ENCODE data around the gene STAT4.

STAT4 gene

GRCh38 chr2:191053256-191053655 is 97.5 kb downstream of the STAT4 start:
- Histone ChIP-seq H3F3A (ENCODE audit: insufficient read depth, low read length) (no peaks in the 10 kb centered on the region), H3K9ac (ENCODE audit: low read length) (no peak overlapping the region), H3K27me3 (replicated peaks; ENCODE audit: insufficient read depth, low read length) (no peaks in the 10 kb centered on the region), H3K27ac (ENCODE audit: low read length) (no peak overlapping the region), H3K4me1 (ENCODE audit: low read length) (peaks cover 12% of the 10 kb centered on the region), H3K4me2 (ENCODE audit: low read depth, low read length) (no peak overlapping the region), H3K9me3 (replicated peaks; ENCODE audit: insufficient read depth, low read length) (no peaks in the 10 kb centered on the region), H4K20me1 (ENCODE audit: insufficient read depth, low read length) (no peaks in the 10 kb centered on the region), H3K79me2 (ENCODE audit: low read length) (no peaks in the 10 kb centered on the region), H2AFZ (ENCODE audit: low read length) (no peak overlapping the region), H3K4me3 (ENCODE audit: low read length) (no peak overlapping the region), H3K36me3 (replicated peaks; ENCODE audit: insufficient read depth, low read length) (no peaks in the 10 kb centered on the region), H3K9me2 (replicated peaks; ENCODE audit: insufficient read depth, low read length) (no peaks in the 10 kb centered on the region)
- TF ChIP-seq EZH2phosphoT487 (IDR thresholded peaks at IDR 0.05; ENCODE audit: low read length) (no peak), EZH2 (optimal IDR thresholded peaks at IDR 0.05; ENCODE audit: low read depth, low read length) (no peak)
- TF ChIP-seq, protein P1, sequence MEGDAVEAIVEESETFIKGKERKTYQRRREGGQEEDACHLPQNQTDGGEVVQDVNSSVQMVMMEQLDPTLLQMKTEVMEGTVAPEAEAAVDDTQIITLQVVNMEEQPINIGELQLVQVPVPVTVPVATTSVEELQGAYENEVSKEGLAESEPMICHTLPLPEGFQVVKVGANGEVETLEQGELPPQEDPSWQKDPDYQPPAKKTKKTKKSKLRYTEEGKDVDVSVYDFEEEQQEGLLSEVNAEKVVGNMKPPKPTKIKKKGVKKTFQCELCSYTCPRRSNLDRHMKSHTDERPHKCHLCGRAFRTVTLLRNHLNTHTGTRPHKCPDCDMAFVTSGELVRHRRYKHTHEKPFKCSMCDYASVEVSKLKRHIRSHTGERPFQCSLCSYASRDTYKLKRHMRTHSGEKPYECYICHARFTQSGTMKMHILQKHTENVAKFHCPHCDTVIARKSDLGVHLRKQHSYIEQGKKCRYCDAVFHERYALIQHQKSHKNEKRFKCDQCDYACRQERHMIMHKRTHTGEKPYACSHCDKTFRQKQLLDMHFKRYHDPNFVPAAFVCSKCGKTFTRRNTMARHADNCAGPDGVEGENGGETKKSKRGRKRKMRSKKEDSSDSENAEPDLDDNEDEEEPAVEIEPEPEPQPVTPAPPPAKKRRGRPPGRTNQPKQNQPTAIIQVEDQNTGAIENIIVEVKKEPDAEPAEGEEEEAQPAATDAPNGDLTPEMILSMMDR (IDR thresholded peaks at IDR 0.05; ENCODE audit: low read length): no peak
- no peak for DNase-seq

DNA sequence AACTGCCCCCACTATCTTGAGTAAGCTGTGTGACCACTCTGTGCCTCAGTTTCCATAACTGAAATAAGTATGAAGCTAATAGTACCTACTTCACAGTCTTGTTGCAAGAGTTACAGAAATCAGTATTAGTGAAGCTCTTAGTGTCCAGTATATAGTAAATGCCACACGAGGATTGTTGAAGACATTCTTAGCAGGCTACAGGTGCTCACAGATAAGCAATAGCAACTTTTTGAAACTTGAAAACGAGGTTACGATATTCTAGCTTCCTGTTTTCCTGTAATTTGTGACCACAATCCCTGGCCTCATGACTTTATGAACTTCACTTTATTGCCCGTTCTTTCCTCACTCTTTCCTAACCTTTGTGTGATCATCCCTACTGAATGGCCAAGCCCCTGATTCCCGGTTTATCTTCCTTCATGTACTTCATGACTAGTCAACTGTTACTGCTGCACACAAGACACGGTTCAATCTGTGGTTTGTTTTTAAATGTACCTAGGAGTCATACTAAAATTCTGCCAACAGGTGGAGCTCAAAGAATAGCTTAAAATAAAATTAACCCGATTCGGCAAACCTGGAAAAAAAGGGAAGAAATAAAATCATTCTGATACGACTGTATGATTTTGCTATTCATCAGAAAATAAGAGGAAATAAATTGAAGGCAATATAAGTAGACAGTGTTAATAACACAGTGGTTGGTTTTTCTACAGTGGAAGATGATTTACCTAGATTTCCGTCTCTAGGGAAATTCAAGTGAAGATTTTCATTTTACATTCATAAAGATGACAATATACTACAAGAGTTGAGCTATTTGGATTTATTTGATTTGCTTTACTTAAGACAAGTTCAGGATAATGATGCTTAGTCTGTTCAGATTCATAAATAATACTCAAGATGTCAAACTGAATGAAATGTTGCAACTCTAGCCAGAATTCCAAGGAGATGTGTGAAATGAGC is 98.7 kb downstream of the STAT4 start:
- H2AFZ ChIP-seq (ENCODE audit: low read length): peak overlapping the region; percentile 80
- no peaks in the 10 kb centered on the region for H3F3A ChIP-seq (ENCODE audit: insufficient read depth, low read length)
- H3K4me3 ChIP-seq (ENCODE audit: low read length): peak overlapping the region; percentile 37
- H3K79me2 ChIP-seq (ENCODE audit: low read length): no peaks in the 10 kb centered on the region
- no peaks in the 10 kb centered on the region for H3K27me3 ChIP-seq (replicated peaks; ENCODE audit: insufficient read depth, low read length)
- no peaks in the 10 kb centered on the region for H3K9me3 ChIP-seq (replicated peaks; ENCODE audit: insufficient read depth, low read length)
- H3K36me3 ChIP-seq (replicated peaks; ENCODE audit: insufficient read depth, low read length): no peaks in the 10 kb centered on the region
- no peaks in the 10 kb centered on the region for H4K20me1 ChIP-seq (ENCODE audit: insufficient read depth, low read length)
- DNase-seq: peak; percentile 57
- H3K4me2 ChIP-seq (ENCODE audit: low read depth, low read length): peak overlapping the region; percentile 56
- peak overlapping the region; percentile 14; the same call in 1 of the 2 replicates for H3K9ac ChIP-seq (ENCODE audit: low read length)
- TF ChIP-seq EZH2phosphoT487 (IDR thresholded peaks at IDR 0.05; ENCODE audit: low read length): no peak
- TF ChIP-seq, protein P1 (IDR thresholded peaks at IDR 0.05; ENCODE audit: low read length): peak; percentile 69
- H3K4me1 ChIP-seq (ENCODE audit: low read length): peaks cover 12% of the 10 kb centered on the region
- no peaks in the 10 kb centered on the region for H3K9me2 ChIP-seq (replicated peaks; ENCODE audit: insufficient read depth, low read length)
- H3K27ac ChIP-seq (ENCODE audit: low read length): no peak overlapping the region

GRCh38 chr2:191051177-191051576 is 99.6 kb downstream of the STAT4 start:
- Histone ChIP-seq H3K4me1 (ENCODE audit: low read length) (peaks cover 12% of the 10 kb centered on the region), H2AFZ (ENCODE audit: low read length) (no peak overlapping the region), H3K27ac (ENCODE audit: low read length) (no peak overlapping the region), H3K27me3 (replicated peaks; ENCODE audit: insufficient read depth, low read length) (no peaks in the 10 kb centered on the region), H3K79me2 (ENCODE audit: low read length) (no peaks in the 10 kb centered on the region), H3K9me3 (replicated peaks; ENCODE audit: insufficient read depth, low read length) (no peaks in the 10 kb centered on the region), H3F3A (ENCODE audit: insufficient read depth, low read length) (no peaks in the 10 kb centered on the region), H3K4me3 (ENCODE audit: low read length) (no peak overlapping the region), H3K9ac (ENCODE audit: low read length) (no peak overlapping the region), H3K9me2 (replicated peaks; ENCODE audit: insufficient read depth, low read length) (no peaks in the 10 kb centered on the region), H3K36me3 (replicated peaks; ENCODE audit: insufficient read depth, low read length) (no peaks in the 10 kb centered on the region), H3K4me2 (ENCODE audit: low read depth, low read length) (no peak overlapping the region), H4K20me1 (ENCODE audit: insufficient read depth, low read length) (no peaks in the 10 kb centered on the region)
- no peak for DNase-seq
- TF ChIP-seq EZH2phosphoT487 (IDR thresholded peaks at IDR 0.05; ENCODE audit: low read length) (no peak), EZH2 (optimal IDR thresholded peaks at IDR 0.05; ENCODE audit: low read depth, low read length) (no peak)
- TF ChIP-seq, protein P1 (IDR thresholded peaks at IDR 0.05; ENCODE audit: low read length): no peak

Measured in MM.1S (cell line).